Measurements from ENCODE around the gene HBG1. TPM values are rescaled to one million over a fixed set of nuclear protein-coding genes. Genes with fewer than 3 reads are reported as not detected.

Gene HBG1
- total and polyA plus RNA-seq, 11 donors: not detected

DNA sequence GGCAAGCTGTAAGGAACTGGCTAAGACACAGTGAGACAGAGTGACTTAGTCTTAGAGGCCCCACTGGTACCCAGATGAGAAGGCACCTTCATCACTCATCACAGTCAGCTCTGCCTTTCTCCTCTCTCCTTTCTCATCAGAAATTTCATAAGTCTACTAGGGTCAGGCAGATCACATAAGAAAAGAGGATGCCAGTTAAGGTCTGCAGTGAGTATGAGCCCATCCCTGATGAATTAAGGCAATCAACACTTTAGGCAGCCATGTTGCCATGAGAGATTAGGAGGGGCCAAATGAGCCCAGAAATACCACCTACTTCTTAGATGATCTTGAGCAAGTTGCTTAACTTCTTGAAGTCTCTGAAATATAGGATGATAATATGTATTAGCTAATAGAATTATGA is 31.9 kb upstream of the HBG1 start:
- H3K4me3 ChIP-seq: no peak overlapping the region
- intact Hi-C loops (cut with DNase I): no loop called here
- no peaks in the 10 kb centered on the region for H3K36me3 ChIP-seq
- no peak overlapping the region for H3K27ac ChIP-seq
- H3K9me3 ChIP-seq: no peaks in the 10 kb centered on the region
- no peak for ATAC-seq
- H3K4me1 ChIP-seq: peaks cover 0 to 5% (median 0%) of the 10 kb centered on the region in 12 donors
- TF ChIP-seq, protein P1, sequence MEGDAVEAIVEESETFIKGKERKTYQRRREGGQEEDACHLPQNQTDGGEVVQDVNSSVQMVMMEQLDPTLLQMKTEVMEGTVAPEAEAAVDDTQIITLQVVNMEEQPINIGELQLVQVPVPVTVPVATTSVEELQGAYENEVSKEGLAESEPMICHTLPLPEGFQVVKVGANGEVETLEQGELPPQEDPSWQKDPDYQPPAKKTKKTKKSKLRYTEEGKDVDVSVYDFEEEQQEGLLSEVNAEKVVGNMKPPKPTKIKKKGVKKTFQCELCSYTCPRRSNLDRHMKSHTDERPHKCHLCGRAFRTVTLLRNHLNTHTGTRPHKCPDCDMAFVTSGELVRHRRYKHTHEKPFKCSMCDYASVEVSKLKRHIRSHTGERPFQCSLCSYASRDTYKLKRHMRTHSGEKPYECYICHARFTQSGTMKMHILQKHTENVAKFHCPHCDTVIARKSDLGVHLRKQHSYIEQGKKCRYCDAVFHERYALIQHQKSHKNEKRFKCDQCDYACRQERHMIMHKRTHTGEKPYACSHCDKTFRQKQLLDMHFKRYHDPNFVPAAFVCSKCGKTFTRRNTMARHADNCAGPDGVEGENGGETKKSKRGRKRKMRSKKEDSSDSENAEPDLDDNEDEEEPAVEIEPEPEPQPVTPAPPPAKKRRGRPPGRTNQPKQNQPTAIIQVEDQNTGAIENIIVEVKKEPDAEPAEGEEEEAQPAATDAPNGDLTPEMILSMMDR (IDR thresholded peaks at IDR 0.05): no peak
- no peak for TF ChIP-seq POLR2A (IDR thresholded peaks at IDR 0.05)
- H3K27me3 ChIP-seq: no peaks in the 10 kb centered on the region
- DNase-seq: no peak

DNA sequence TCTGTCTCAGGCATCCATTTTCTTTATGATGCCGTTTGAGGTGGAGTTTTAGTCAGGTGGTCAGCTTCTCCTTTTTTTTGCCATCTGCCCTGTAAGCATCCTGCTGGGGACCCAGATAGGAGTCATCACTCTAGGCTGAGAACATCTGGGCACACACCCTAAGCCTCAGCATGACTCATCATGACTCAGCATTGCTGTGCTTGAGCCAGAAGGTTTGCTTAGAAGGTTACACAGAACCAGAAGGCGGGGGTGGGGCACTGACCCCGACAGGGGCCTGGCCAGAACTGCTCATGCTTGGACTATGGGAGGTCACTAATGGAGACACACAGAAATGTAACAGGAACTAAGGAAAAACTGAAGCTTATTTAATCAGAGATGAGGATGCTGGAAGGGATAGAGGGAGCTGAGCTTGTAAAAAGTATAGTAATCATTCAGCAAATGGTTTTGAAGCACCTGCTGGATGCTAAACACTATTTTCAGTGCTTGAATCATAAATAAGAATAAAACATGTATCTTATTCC is 31.0 kb upstream of the HBG1 start:
- H3K4me1 ChIP-seq: peaks cover 0 to 5% (median 0%) of the 10 kb centered on the region in 12 donors
- H3K4me3 ChIP-seq: no peak overlapping the region
- no peaks in the 10 kb centered on the region for H3K9me3 ChIP-seq
- peak in 3 of 4 donors; percentile 56 to 90 (median 80) for ATAC-seq
- no peak overlapping the region for H3K27ac ChIP-seq
- peak in 3 of 5 donors; percentile 16 to 63 (median 38) for DNase-seq
- no peaks in the 10 kb centered on the region for H3K27me3 ChIP-seq
- WGBS, 4 donors: 48 to 58% (median 53%) methylated on average over 3 of the region's 3 CpGs
- intact Hi-C loops (cut with DNase I): no loop called here
- no peak for TF ChIP-seq POLR2A (IDR thresholded peaks at IDR 0.05)
- TF ChIP-seq, protein P1 (IDR thresholded peaks at IDR 0.05): no peak
- H3K36me3 ChIP-seq: no peaks in the 10 kb centered on the region

DNA sequence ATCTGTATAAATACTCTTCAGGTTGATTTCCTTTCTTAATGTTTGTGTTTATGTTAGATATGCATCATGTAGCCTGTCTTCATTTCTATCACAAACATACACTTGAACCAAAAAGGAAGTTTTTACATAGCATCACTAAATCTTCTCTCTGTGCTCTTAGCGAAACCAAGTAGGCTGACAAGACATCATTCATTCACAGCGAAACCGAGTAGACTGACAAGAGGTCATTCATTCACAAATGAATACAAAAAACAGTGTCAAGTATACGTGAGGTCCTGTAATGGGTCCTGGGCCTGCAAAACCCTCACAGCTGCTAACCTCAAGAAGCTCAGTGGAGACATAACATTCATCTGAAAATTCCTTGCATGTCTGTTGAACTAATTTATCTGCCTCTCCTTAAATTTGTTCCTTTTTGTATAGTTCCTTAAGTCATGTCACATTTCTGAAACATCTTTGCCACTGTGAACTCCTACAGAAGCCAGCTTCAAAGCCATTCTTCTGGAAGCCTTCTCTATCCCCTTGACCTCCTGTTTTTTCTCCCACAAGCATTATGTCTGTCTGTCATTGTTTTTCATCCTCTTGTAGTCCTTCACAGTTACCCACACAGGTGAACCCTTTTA is 29.9 kb upstream of the HBG1 start:
- H3K27ac ChIP-seq: no peak overlapping the region
- TF ChIP-seq POLR2A (IDR thresholded peaks at IDR 0.05): no peak
- TF ChIP-seq, protein P1 (IDR thresholded peaks at IDR 0.05): no peak
- intact Hi-C loops (cut with DNase I): no loop called here
- DNase-seq (no peak), ATAC-seq (no peak)
- no peaks in the 10 kb centered on the region for H3K9me3 ChIP-seq
- no peaks in the 10 kb centered on the region for H3K36me3 ChIP-seq
- H3K4me1 ChIP-seq: peaks cover 0 to 5% (median 0%) of the 10 kb centered on the region in 12 donors
- WGBS, 4 donors: 78 to 84% (median 81%) methylated on average over 4 of the region's 4 CpGs
- no peak overlapping the region for H3K4me3 ChIP-seq
- H3K27me3 ChIP-seq: no peaks in the 10 kb centered on the region

DNA sequence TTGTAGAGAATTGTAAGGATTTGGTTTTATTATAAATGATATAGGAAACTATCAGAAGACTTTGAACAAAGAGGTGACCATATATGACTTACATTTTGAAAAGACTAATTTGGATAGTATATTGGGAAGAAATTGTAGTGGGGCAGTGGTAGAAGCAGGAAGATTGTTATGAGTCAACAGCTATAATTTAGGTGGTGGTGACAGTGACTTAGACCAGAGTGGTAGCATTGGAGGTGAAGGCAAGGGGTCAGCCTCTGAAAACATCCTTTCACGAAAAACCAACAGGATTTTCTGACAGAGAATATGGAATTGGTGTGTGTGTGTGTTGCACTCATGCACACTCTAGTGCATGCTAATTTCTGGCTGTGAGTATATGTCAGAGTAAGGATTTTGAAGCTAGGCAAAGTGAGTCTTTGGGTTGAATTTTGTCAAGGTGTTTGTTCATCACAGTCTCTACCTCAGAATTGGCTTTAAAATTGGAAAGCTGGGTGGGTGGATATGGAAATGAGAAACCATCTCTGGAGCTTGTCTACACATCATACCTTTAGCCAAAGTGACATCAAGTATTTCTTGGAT is 28.2 kb upstream of the HBG1 start:
- H3K4me1 ChIP-seq: peaks cover 0 to 5% (median 0%) of the 10 kb centered on the region in 12 donors
- TF ChIP-seq, protein P1 (IDR thresholded peaks at IDR 0.05): no peak
- no peak for TF ChIP-seq POLR2A (IDR thresholded peaks at IDR 0.05)
- intact Hi-C loops (cut with DNase I): no loop called here
- WGBS, 4 donors: 28 to 72% (median 67%) methylated on average over 1 of the region's 1 CpG
- DNase-seq: no peak
- H3K9me3 ChIP-seq: no peaks in the 10 kb centered on the region
- H3K27ac ChIP-seq: no peak overlapping the region
- no peak overlapping the region for H3K4me3 ChIP-seq
- H3K27me3 ChIP-seq: no peaks in the 10 kb centered on the region
- H3K36me3 ChIP-seq: no peaks in the 10 kb centered on the region
- no peak for ATAC-seq

All from heart left ventricle (tissue), 16 donors.